Putamen (tissue), 1 donor: ENCODE measurements around the gene VEGFD.
A peak's percentile ranks its signal among the peaks of the same experiment; 100 is the strongest.
"Not testable (repeated sequence)": the region's sequence is repeated elsewhere in the genome, so short reads cannot be mapped to it uniquely, and the experiment has no call there.

Source experiments
- DNase-seq: peaks from one replicate; pipeline ENCODE4 v3.0.0-alpha.2; 2016; ENCODE audit warnings: low spot score

VEGFD gene

GRCh38 chrX:15305899-15306298 lies 78.3 kb downstream of the VEGFD start:
- not testable (repeated sequence) for DNase-seq

GRCh38 chrX:15301924-15302323 lies 82.3 kb downstream of the VEGFD start:
- no peak for DNase-seq

GRCh38 chrX:15299941-15300851 lies 84.0 kb downstream of the VEGFD start:
- peak; percentile 31 for DNase-seq

GRCh38 chrX:15298780-15299179 lies 85.4 kb downstream of the VEGFD start:
- no peak for DNase-seq

GRCh38 chrX:15298201-15298600 lies 86.0 kb downstream of the VEGFD start:
- DNase-seq: no peak
